Vagina (tissue), 2 donors: ENCODE measurements around the gene NINL.

Experiments
- CTCF ChIP-seq, 3 experiments: fragments of 450-650 bp in 2 of 3; fragments of 200-600 bp in 1 of 3; sonication (generic) in 1 of 3; IDR thresholded peaks; one replicate each; pipeline ENCODE4 v1.5.1; 2017 to 2019; ENCODE audit warnings: antibody characterized with exemption in 3 of 3, mild to moderate bottlenecking in 2 of 3, moderate library complexity in 2 of 3
- POLR2AphosphoS5 ChIP-seq, 2 donors: sonication (generic); formaldehyde crosslinking; IDR thresholded peaks; one replicate each; pipeline ENCODE4 v1.9.0; 2017; ENCODE audit warnings: antibody characterized with exemption in 2 of 2, mild to moderate bottlenecking in 2 of 2, low read depth in 1 of 2; ENCODE audit not compliant: insufficient read depth in 1 of 2

GRCh38 chr20:25529295-25529951 lies 55.9 kb downstream of the NINL start:
- no peak for TF ChIP-seq CTCF (IDR thresholded peaks at IDR 0.05)
- TF ChIP-seq POLR2AphosphoS5 (IDR thresholded peaks at IDR 0.05; ENCODE audit: insufficient read depth in 1 of 2, low read depth in 1 of 2): no peak
